DOHH2 (cell line): ENCODE measurements around the gene IWS1.

ENCODE experiments used
- EZH2phosphoT487 ChIP-seq: fragments of 200-600 bp; sonication (generic); IDR thresholded peaks from 2 replicates; pipeline ENCODE4 v1.6.1; 2017; ENCODE audit warnings: borderline replicate concordance, mild to moderate bottlenecking, antibody characterized with exemption, low read length, moderate library complexity, mixed read lengths
- TF ChIP-seq, protein P1 (sequence below): fragments of 200-600 bp; sonication (generic); IDR thresholded peaks from one replicate; pipeline ENCODE4 v1.5.1; 2014; ENCODE audit warnings: antibody characterized with exemption, mild to moderate bottlenecking, low read depth, low read length; ENCODE audit not compliant: poor library complexity, severe bottlenecking

DNA sequence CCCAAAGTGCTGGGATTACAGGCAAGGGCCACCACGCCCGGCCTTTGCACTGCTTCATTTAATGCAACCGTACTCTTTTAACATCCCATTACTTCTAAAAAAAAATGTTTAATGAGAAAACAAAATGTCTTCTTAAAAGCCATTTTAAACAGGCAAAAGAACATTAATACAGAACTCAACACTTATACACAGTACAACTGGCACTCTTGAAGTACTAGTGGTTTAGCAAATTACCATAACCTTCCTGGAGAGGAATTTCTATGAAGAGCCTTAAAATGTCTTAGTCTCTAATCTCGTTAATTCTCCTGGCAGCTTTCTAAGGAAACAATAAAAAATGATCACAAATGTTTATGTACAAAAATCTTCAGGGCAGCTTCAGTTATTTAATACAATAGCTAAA lies 5.9 kb downstream of the IWS1 start:
- TF ChIP-seq, protein P1, sequence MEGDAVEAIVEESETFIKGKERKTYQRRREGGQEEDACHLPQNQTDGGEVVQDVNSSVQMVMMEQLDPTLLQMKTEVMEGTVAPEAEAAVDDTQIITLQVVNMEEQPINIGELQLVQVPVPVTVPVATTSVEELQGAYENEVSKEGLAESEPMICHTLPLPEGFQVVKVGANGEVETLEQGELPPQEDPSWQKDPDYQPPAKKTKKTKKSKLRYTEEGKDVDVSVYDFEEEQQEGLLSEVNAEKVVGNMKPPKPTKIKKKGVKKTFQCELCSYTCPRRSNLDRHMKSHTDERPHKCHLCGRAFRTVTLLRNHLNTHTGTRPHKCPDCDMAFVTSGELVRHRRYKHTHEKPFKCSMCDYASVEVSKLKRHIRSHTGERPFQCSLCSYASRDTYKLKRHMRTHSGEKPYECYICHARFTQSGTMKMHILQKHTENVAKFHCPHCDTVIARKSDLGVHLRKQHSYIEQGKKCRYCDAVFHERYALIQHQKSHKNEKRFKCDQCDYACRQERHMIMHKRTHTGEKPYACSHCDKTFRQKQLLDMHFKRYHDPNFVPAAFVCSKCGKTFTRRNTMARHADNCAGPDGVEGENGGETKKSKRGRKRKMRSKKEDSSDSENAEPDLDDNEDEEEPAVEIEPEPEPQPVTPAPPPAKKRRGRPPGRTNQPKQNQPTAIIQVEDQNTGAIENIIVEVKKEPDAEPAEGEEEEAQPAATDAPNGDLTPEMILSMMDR, result no peak
- no peak for TF ChIP-seq EZH2phosphoT487
